Left ventricle myocardium inferior (tissue), 1 donor: ENCODE measurements around the gene OGFOD3. TPM values are rescaled to one million over a fixed set of nuclear protein-coding genes. Genes with fewer than 3 reads are reported as not detected.

ENCODE experiments used
- DNase-seq: peaks from one replicate; pipeline ENCODE4 v3.0.0-alpha.2; 2020
- H3K27ac ChIP-seq: fragments of 200-600 bp; replicated peaks from 2 replicates; pipeline ENCODE4 v1.8.0; 2021
- H3K27me3 ChIP-seq: fragments of 200-600 bp; 2 replicates; pipeline ENCODE4 v1.8.0; 2021; ENCODE audit warnings: low read depth
- H3K36me3 ChIP-seq: fragments of 200-600 bp; 2 replicates; pipeline ENCODE4 v1.8.0; 2021
- H3K4me1 ChIP-seq: fragments of 200-600 bp; 2 replicates; pipeline ENCODE4 v1.8.0; 2021
- H3K4me3 ChIP-seq: fragments of 200-600 bp; 2 replicates; pipeline ENCODE4 v1.8.0; 2021; ENCODE audit warnings: mild to moderate bottlenecking, moderate library complexity
- H3K9me3 ChIP-seq: fragments of 200-600 bp; replicated peaks from 2 replicates; pipeline ENCODE4 v1.8.0; 2021
- CTCF ChIP-seq: fragments of 200-600 bp; IDR thresholded peaks from 2 replicates; pipeline ENCODE4 v1.8.0; 2021; ENCODE audit warnings: antibody characterized with exemption, mild to moderate bottlenecking, borderline replicate concordance
- intact Hi-C: fragments of 100-400 bp; cut with micrococcal nuclease; formaldehyde crosslinking; loops from one replicate; pipeline ENCODE4 v1.11.0; 2022
- total RNA-seq: library from RNA; stranded (reverse); fragmentation: NEBNext Ultra II Directional; extraction: Animal tissue kit (Norgen Biotek cat#: 25700); gene quantifications from one replicate; pipeline ENCODE4 v1.2.1, GENCODE V29; 2021
- donor health status: DM: no; HTN: yes; CAD: no; lungs with severe emphysema.

OGFOD3 gene
- total RNA-seq, 1 donor from 2014 or later, result 28.0 TPM

GRCh38 chr17:82438401-82439193 is 20.2 kb upstream of the OGFOD3 start:
- Histone ChIP-seq H3K27me3 (no peaks in the 10 kb centered on the region), H3K9me3 (no peaks in the 10 kb centered on the region), H3K4me3 (no peak overlapping the region), H3K27ac (no peak overlapping the region), H3K4me1 (no peaks in the 10 kb centered on the region), H3K36me3 (peaks cover 29% of the 10 kb centered on the region)
- intact Hi-C loops, result no loop called here
- TF ChIP-seq CTCF, result no peak
- DNase-seq, result no peak

- Histone ChIP-seq H3K4me1 (no peaks in the 10 kb centered on the region), H3K4me3 (no peak overlapping the region), H3K27me3 (no peaks in the 10 kb centered on the region), H3K36me3 (peaks cover 21% of the 10 kb centered on the region), H3K9me3 (no peaks in the 10 kb centered on the region), H3K27ac (no peak overlapping the region)
- DNase-seq, result no peak
- TF ChIP-seq CTCF, result no peak
- intact Hi-C loops, result no loop called here
Observed at GRCh38 chr17:82437325-82437668, 18.9 kb upstream of the OGFOD3 start.

GRCh38 chr17:82436601-82437324 is 18.4 kb upstream of the OGFOD3 start:
- no peaks in the 10 kb centered on the region for H3K9me3 ChIP-seq
- no peaks in the 10 kb centered on the region for H3K4me1 ChIP-seq
- intact Hi-C loops, result no loop called here
- TF ChIP-seq CTCF, result no peak
- H3K36me3 ChIP-seq, result peaks cover 17% of the 10 kb centered on the region
- no peak overlapping the region for H3K27ac ChIP-seq
- no peak for DNase-seq
- H3K27me3 ChIP-seq, result no peaks in the 10 kb centered on the region
- H3K4me3 ChIP-seq, result no peak overlapping the region

GRCh38 chr17:82435601-82436583 is 17.5 kb upstream of the OGFOD3 start:
- no peak for TF ChIP-seq CTCF

GRCh38 chr17:82435103-82435502 is 16.7 kb upstream of the OGFOD3 start:
- Histone ChIP-seq H3K4me1 (no peaks in the 10 kb centered on the region), H3K36me3 (peaks cover 17% of the 10 kb centered on the region), H3K27me3 (no peaks in the 10 kb centered on the region), H3K9me3 (no peaks in the 10 kb centered on the region), H3K27ac (no peak overlapping the region), H3K4me3 (no peak overlapping the region)
- TF ChIP-seq CTCF, result no peak
- DNase-seq, result no peak
- intact Hi-C loops, result no loop called here

More at GRCh38 chr17:82435601-82436583, 17.5 kb upstream of the OGFOD3 start:
- H3K27me3 ChIP-seq, result no peaks in the 10 kb centered on the region
- no peak for DNase-seq
- no peak overlapping the region for H3K27ac ChIP-seq
- intact Hi-C loops, result no loop called here
- peaks cover 17% of the 10 kb centered on the region for H3K36me3 ChIP-seq
- no peaks in the 10 kb centered on the region for H3K9me3 ChIP-seq
- no peak overlapping the region for H3K4me3 ChIP-seq
- H3K4me1 ChIP-seq, result no peaks in the 10 kb centered on the region
